Stimulated activated CD4-positive, alpha-beta T cell treated with anti-CD3 and anti-CD28 coated beads, Interleukin-12 subunit alpha, Interleukin-12 subunit beta, amount 100 ng/mL, for 4 hours (primary cell): ENCODE results near the gene STK25.
A peak's percentile ranks its signal among the peaks of the same experiment; 100 is the strongest.
"Not testable (repeated sequence)": the region's sequence is repeated elsewhere in the genome, so short reads cannot be mapped to it uniquely, and the experiment has no call there.

Experiments
- DNase-seq: peaks from one replicate; pipeline ENCODE4 v3.0.0-alpha.2; 2020

STK25 gene

GRCh38 chr2:241507430-241508239 is 749 bp downstream of the STK25 start:
- peak; percentile 33 for DNase-seq

GRCh38 chr2:241506793-241507429 is 1.5 kb downstream of the STK25 start:
- DNase-seq = no peak

- DNase-seq = not testable (repeated sequence)
These were observed 2.1 kb downstream of the STK25 start for GRCh38 chr2:241506317-241506716.

GRCh38 chr2:241505781-241506201 is 2.6 kb downstream of the STK25 start:
- DNase-seq = no peak

- DNase-seq = no peak
These were observed 3.2 kb downstream of the STK25 start for GRCh38 chr2:241505086-241505780.

- no peak for DNase-seq
These were observed 4.5 kb downstream of the STK25 start for GRCh38 chr2:241503776-241504392.

- no peak for DNase-seq
These were observed 6.1 kb downstream of the STK25 start for GRCh38 chr2:241502281-241502680.

GRCh38 chr2:241501551-241501950 is 6.8 kb downstream of the STK25 start:
- no peak for DNase-seq

GRCh38 chr2:241501099-241501541 is 7.3 kb downstream of the STK25 start:
- DNase-seq = no peak

- DNase-seq = no peak
These were observed 7.9 kb downstream of the STK25 start for GRCh38 chr2:241500431-241500975.

- DNase-seq = no peak
These were observed 8.4 kb downstream of the STK25 start for GRCh38 chr2:241500016-241500415.

GRCh38 chr2:241499146-241499965 is 9.0 kb downstream of the STK25 start:
- DNase-seq = no peak

- DNase-seq = no peak
These were observed 10.0 kb downstream of the STK25 start for GRCh38 chr2:241498115-241499070.

GRCh38 chr2:241496904-241497877 is 11.2 kb downstream of the STK25 start:
- DNase-seq = no peak

GRCh38 chr2:241496003-241496707 is 12.2 kb downstream of the STK25 start:
- DNase-seq = no peak

GRCh38 chr2:241495172-241496002 is 13.0 kb downstream of the STK25 start:
- no peak for DNase-seq

- no peak for DNase-seq
These were observed 14.0 kb downstream of the STK25 start for GRCh38 chr2:241494311-241494908.
